GM21723 (cell line): ENCODE data around the gene SMIM29.
"Not testable (repeated sequence)": the region's sequence is repeated elsewhere in the genome, so short reads cannot be mapped to it uniquely, and the experiment has no call there.

Experiments
- ATAC-seq: cut with Tn5 transposase; IDR thresholded peaks from one replicate; pipeline ENCODE4 v1.9.1; 2021; ENCODE audit warnings: mild to moderate bottlenecking, moderate library complexity; ENCODE audit not compliant: unreplicated experiment

SMIM29 gene

GRCh38 chr6:34269132-34269531 is 20.3 kb upstream of the SMIM29 start:
- not testable (repeated sequence) for ATAC-seq

GRCh38 chr6:34267746-34268145 is 18.9 kb upstream of the SMIM29 start:
- no peak for ATAC-seq

GRCh38 chr6:34263484-34263883 is 14.7 kb upstream of the SMIM29 start:
- ATAC-seq, result not testable (repeated sequence)

- ATAC-seq, result no peak
Observed at GRCh38 chr6:34260576-34261267, 11.9 kb upstream of the SMIM29 start.

GRCh38 chr6:34259529-34260069 is 10.8 kb upstream of the SMIM29 start:
- no peak for ATAC-seq

GRCh38 chr6:34252395-34252794 is 3.6 kb upstream of the SMIM29 start:
- ATAC-seq, result not testable (repeated sequence)

GRCh38 chr6:34249469-34250261 is 859 bp upstream of the SMIM29 start:
- ATAC-seq, result peak; percentile 25

GRCh38 chr6:34248198-34248726 is 544 bp downstream of the SMIM29 start:
- ATAC-seq, result peak; percentile 29

- ATAC-seq, result no peak
Observed at GRCh38 chr6:34247481-34248197, 1.2 kb downstream of the SMIM29 start.

GRCh38 chr6:34246563-34247391 is 2.0 kb downstream of the SMIM29 start:
- ATAC-seq, result no peak

GRCh38 chr6:34246249-34246562 is 2.6 kb downstream of the SMIM29 start:
- no peak for ATAC-seq

GRCh38 chr6:34245761-34246140 is 3.1 kb downstream of the SMIM29 start:
- not testable (repeated sequence) for ATAC-seq

- ATAC-seq, result not testable (repeated sequence)
Observed at GRCh38 chr6:34245032-34245760, 3.6 kb downstream of the SMIM29 start.

GRCh38 chr6:34243901-34244884 is 4.6 kb downstream of the SMIM29 start:
- no peak for ATAC-seq

- ATAC-seq, result no peak
Observed at GRCh38 chr6:34243131-34243771, 5.6 kb downstream of the SMIM29 start.

- no peak for ATAC-seq
Observed at GRCh38 chr6:34242252-34243130, 6.3 kb downstream of the SMIM29 start.
